GM19395 (cell line): ENCODE measurements around the gene ABCD3.

Experiments used
- ATAC-seq: cut with Tn5 transposase; IDR thresholded peaks from one replicate; pipeline ENCODE4 v1.9.1; 2021; ENCODE audit warnings: mild to moderate bottlenecking, moderate library complexity; ENCODE audit not compliant: unreplicated experiment

ABCD3 gene

DNA sequence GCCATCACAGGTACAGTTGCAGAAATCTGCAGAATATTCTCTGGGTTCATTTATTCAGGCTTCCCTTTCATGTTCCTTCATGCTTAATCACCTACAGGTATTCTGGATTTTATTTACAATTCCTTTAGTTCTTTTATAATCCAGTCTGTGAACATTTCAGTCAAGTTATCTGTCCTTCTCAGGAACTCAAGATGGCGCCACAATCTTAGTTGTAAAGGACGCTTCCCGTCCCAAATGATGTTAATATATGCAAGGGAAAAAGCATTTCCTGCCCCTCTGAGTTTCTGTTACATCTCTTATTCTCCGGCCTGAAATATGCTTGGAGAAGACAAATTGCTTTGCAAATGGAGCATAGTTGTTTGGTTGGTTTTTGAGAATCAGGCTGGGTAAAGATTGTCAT lies 104.1 kb downstream of the ABCD3 start:
- no peak for ATAC-seq

DNA sequence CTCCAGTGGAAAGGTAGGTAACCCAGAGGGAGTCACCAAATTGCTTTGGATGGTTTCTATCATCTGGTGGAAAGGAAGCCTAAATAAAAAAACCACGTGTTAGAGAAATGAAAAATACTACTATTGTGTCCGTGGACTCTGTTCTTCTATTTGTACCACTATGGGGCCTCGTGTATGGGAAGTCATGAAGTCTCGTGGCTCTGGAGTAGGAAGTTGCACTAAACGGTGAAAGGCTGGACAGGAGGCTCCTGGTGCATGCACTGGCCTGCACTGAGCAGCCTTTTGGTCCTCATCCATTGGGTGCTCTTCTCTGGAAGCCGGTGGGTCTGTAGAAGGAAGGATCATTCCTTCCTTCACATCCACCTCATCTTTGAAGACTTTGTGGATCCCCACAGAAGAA lies 106.3 kb downstream of the ABCD3 start:
- no peak for ATAC-seq

DNA sequence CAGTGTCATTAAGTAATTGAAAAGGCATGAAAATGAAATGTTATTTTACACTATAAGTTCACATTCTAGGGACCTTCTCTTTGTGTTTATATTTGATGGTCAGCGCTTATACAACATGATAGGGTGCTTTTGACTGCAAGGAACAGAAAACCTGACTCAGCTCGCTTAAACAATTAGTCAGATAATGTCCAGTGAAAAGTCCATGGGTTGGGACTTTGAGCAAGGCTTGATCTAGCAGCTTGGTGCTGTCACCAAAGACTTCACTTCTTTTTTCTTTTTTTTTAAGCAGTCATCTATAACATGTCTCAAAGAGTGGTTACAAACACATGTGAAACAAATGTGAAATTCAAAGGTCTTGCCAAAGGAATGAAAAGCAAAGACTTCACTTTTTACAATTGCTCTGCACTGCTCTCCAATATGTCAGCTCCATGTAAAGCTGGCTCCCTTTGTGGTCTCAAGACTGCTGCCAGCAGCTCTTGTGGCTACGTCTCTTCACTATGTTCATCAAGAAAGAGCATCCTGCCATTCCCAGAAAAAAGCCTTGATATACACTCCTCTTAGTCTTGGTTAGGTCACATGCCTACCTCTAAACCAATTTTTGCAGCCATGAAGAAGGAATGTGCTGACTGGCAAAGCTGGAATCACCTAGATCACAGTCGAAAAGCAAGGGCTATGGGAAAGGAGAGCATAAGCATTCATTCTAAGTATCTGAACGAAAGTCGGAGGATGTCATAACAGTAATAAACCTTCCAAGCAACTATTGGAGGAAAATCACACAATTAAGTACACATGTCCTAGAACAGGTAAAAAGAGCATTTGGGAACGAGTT lies 108.2 kb downstream of the ABCD3 start:
- no peak for ATAC-seq

DNA sequence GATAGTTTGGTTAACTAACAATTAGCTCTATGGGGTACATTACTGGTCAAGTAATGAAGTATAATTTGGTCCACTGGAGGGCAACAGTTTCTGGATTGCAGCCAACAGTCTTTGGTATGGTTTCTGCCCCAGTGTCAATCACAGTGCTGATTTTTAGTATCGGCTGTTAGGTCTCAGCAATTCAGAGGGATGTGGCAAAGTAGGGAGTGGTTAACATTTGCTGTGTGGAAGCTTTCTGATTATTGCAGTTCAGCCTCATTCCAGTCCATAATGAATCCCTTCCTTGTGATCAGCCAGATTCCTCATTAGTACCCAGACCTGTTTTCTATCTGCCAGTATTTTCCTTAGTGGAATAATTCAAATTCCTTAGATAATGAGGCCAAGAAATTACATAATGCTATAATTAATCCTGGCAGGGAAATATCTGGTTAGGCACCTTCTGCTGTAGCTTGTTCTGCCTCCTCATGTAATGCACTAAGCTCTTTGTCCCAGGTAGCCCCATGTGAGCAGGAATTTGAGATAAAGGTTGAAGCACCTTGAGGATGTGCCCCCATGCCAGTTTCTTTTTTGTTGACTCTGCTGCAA lies 109.3 kb downstream of the ABCD3 start:
- ATAC-seq: no peak

DNA sequence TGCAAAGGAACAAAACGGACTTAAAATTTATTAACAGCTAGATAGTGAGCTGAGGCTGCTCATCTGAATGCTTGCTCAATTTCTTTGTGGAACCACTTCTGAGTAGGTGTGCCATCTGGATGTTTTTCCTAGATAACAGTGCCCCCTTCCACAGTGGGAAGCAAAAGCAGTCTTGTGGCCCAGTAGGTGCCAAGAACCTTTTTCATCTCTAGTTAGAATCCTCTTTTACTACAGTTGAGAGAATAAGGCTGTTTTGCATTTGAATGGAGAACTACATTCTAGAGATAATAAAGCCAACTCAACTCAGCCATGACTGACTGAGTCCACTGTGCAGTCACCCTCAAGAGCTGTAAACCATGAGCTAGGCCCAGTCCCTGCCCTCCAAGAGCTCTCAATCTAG lies 110.1 kb downstream of the ABCD3 start:
- no peak for ATAC-seq

DNA sequence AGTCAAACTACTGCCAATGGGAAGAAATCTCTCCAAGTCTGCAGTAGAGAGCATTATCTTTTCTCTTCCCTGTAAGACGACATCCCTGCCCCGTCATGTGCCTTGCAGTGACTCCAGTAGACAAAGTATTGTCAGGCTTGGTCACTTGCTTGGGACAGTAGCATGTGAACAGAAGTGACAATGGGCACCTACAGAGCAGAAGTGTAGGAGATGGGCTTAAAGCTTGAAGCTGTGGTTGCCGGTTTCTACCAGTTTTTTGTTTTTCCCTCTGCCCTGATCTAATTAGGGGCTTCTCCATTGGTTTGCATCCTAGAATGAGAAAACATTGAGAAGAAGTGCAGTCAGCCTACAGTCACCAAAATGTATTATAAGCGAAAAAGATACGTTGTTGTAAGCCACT lies 110.6 kb downstream of the ABCD3 start:
- ATAC-seq: no peak

DNA sequence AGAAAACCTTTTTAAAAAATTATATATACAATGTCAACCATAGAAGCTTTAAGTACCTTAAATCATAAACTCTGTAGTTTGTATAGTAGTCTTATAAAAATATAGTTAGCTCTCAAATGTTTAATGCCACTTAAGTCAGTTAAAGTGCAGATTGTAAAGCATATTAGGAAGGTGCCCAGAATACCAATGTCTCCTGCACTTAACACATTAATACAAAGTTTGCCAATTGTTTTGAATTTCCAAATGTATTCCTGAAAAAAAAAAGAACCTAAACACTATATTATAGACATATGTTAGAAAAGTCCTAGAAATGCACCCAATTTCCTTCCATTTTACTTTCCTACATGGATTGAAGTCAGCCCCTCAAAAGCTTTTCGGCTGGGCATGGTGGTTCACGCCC lies 111.2 kb downstream of the ABCD3 start:
- no peak for ATAC-seq

DNA sequence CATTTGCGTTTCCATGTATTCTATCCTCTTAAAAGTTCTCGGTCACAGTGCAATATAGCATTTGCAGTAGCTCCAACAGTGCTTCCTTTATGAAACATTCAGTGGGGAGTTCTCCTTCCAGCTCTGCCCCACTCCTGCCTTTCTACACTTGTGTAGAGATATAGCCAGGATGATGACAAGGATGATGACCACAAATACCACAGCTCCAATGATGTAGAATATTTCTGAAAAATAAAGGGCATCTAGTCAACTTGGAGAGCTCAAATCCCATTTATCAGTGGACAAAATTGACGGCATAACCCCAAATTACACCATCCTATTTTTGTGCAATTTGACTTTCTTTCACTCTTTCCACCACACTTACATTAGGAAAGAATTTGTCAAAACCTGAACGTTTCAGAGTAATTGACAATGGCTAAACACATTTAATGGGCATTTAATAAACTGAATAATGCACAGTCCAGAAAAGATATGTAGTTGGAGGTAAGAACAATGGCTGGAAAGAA lies 112.2 kb downstream of the ABCD3 start:
- ATAC-seq: no peak

DNA sequence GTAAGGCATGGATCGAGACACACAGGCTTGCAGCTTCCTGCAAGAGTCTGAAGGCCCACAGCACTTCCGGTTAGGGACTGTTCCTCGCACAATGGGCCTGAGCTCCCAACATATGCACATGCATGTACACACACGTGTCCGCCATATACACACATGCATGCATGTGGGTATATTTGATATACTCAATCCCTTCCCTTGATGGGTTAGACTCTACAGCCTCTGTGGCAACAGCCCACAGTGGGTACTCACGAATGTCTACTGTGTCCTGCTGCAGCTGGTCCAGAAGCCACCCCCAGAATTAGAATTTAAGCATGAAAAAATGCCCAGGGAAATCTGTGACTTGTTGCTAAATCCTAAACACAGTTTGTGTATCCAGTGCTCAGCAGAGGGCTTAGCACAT lies 113.5 kb downstream of the ABCD3 start:
- ATAC-seq: no peak

DNA sequence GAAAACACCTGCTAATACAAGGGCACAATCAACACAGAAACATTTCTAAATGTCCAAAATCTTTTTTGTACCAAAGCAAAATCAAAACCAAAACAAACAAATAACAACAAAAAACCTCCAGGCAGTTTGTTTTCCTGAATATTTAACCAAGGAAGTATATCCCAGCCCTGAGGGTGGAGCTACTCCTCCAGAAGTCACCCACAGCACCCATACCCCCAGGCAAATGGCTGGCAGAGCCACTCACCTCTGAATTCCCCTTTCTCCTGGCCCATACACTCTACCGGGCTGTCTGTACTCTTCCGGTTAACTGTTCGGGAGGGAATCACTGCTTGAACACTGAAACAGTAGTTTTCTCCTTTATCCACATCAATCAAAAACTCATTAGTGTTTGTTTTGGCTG lies 113.9 kb downstream of the ABCD3 start:
- no peak for ATAC-seq

DNA sequence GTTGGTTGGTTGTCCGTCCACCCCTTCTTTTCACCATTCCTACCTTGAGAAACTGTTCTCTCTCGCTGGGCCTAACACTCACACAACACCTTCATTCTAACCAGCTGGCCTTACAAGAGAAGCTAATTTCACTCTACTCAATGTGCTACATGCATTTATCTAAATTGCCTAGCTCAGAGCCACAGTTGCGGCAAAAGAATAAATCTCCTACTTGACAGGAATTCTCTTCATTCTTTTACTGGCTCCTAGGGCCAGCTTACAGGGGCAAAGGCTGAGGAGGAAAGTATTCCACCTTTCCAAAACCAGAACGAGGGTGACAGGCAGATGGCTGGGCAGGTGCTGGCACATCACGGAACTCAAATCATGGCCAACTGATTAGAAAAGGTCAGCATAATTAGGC lies 116.9 kb downstream of the ABCD3 start:
- ATAC-seq: no peak

DNA sequence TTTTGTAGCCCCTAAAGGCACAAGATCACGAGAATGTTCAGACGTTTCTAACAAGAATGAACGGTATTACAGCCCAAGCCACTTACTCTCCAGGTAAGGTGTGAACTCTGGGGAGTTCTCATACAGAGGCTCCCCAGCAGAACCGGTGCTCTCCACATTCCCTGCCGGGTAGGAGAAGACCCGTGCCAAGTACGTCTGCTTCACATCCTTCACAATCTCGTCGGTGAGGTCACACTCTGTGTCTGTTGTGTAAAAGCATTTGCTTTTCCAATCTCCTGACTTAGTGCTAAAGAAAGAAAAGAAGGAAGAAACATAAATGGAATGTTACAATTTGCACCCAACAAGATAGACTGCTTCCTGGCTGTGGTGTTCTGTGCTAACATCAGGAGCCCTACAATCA lies 117.7 kb downstream of the ABCD3 start:
- no peak for ATAC-seq

DNA sequence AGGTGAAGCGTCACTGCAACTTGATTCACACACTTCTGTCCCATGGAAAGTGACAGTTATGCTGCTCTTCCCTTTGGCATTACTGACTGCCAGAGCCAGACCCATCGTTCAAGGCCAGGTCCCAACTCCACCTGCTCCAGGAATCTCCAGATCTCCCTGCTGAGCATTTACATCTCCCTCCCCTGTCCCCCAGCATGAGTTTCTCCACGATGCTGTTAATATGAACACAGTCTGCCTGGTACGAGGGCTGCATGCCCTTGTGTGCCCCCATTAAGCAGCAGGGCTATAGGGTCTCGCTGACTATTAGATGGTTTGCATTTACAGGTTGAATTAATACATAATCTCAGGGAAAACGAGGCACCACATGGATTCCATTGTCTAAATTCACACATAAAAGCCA lies 119.1 kb downstream of the ABCD3 start:
- ATAC-seq: no peak

DNA sequence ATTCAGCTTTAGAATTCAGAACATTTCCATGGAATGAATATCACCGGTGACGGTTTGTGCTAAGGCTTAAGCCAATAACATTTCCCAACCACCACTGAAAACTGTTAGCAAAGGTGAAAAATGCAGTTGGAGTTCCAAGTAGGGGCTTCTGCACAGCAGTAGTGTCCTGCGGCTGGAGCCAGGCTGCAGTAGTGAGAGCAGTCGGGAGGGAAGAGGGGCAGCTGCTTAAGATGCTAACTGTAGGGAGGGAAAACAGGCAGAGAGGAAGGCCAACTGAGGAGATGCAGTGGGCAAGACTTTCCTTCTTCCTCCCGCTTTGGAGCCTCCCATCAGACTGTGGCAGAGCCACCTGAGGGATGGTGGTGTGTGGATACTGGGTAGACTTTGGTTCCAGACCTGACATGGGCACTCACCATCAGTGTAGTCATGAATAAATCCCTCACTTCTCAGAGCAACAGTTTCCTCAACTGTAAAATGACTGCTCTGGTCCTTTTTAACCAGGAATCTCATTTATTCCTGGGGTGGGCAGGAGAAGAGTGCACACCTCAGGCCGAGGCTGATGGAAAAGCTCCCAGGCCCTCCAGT lies 120.1 kb downstream of the ABCD3 start:
- no peak for ATAC-seq

DNA sequence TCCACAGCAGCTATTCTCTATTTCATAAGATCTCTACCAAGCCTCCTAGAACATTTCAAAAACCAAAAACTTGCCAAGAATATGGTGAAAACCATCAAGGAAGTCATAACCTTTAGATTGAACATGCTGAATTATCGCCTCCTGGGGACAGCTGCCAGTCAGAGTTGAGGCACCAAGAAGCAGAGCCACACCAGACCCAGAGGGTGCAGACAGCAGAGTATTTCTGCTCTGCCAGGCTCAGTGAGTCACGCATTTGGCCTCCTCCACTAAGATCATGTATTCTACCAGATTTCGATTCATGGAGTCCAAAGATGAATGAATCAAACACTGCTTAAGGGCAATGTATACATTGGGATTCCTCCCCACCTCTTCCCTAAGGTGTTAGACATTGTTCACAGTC lies 121.3 kb downstream of the ABCD3 start:
- no peak for ATAC-seq

DNA sequence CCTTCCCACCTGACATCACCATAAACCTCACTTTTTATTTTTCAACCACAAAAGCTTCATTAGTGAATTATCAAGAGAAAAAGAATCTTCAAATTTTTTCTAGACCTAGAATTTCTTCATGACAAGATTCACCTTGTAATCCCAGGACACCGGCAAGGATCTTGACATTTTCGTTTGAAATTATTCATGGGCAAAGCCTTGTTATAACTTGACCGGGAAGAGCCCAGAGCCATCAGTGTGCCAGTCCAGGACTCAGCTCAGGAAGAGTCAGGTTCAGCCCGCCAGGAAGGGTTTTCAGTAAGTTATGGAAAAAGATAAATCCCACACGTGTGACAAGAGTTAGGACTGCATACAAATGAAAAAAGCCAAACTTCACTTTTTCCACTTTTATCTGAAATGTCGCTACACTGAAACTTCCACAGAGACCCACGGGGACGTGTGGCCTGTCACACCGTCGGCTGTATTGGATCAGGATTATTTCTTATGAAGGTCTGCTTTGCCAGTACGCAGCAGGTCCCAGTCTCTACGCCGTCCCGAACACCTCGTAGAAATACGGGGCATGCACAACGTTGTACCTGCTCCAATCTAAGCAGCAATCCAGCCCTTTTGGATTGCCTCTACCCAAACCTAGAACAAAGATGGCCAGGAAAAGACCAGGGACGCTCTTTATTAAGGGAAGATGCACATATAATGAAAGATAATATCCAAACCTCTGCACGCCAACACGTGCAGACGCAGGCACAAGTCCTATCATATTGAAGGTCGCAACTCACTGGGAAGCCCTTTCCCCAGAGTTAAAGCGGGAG lies 122.5 kb downstream of the ABCD3 start:
- no peak for ATAC-seq

DNA sequence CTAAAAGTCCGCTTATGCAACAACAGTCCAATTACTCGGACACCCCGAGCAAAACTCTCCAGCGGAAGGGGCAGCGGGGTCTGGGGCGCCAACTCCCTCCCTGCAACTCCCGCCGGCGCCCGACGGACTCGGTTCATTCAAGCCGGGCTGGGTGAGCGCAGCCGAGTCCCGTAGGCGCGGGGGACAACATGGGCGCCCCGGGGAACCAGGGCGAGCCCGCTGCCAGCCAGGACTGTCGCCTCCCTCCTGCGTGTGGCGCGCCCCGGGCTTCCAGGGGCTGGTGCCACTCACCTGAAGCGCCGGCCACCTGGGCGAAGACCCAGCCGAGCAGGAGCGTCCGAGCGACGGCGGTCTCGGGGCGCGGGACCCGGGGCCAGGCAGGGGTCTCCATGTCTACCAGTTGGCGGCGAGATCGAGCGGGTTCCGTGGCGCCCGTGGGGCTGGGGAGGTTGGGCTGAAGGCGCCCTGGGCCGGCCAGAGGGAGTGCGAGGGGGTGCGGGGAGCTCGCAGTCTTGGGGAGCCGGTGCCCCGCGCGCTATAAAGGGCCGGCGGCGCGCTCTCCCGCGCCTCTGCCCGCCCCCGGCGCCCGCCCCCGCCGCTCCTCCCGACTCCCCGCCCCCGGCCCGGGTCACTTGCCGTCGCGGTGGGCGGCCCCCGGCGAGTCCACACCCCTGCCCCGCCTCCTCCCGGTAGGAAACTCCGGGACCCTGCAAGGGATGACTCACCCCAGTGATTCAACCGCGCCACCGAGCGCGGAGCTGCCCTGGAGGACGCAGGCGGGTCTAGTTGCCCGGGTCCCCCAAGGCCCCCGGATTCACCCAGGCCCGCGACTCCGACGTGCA lies 123.3 kb downstream of the ABCD3 start, which contains the start of gene F3:
TSS of gene F3 (minus strand) at position 514 of the 842 bp plus-strand sequence. CDS start at position 391, 123 bp downstream.
- ATAC-seq: peak; percentile 82

DNA sequence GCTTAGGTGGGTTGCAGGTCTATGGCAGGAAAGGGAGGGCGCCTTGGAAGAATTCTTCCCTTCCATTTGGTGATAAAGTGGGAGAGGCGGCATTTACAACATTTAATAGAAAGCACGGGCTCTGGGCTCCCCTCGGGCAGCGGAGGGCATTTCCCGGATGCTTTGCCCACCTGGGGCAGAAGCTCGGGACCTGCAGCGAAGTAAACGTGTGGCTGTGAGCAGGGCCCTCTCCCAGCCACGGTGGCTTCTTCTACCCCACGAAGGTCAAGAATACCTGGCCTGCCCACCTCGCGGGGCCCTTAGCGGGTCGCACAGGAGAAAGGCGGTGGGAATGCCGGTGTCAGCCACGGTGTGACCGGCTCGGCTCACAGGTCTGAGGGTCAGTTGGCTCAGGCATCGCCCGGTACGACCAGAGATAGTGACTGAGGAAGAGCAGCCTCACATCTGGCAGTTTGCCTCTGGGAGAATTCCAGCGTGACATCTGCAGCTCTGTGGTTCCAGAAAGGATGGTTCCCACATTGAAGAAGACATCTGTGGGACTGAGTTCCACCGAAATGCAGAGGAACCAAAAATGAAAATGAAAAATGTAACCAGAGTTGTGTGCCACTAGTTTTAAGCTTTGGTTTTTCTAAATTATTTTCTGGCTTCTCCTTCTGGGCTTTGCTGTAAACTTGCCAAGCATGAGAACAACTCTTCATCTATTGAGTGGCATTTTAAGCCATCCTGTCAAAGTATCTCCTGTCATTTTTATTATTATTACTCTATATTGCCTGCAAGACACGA lies 124.1 kb downstream of the ABCD3 start:
- ATAC-seq: peak; percentile 36

DNA sequence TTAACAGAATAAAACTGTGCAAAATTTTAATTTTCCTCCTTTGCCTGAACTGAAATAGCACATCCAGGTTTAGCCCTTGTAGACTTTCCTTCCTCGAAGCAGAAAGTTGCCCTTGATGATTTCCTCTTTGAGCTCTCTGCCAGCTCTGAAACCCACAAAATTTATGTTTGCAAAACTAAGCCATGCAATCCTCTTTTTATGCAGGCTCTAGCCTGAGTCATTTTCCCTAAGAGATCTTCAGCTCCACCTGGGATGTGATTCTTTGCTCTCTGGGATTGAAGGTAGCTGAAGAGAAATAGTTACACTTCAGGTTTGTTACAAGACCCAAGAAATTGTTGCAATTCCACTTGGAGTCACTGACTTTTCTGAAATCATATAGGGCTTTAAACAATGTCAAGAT lies 124.8 kb downstream of the ABCD3 start:
- no peak for ATAC-seq
